ENCODE measurements around the gene SUMO3. TPM values are rescaled to one million over a fixed set of nuclear protein-coding genes. Genes with fewer than 3 reads are reported as not detected.

SUMO3 gene
- total and polyA plus RNA-seq, 2 of the 13 experiments (the other 11 are each of a cell fraction or from before 2014, with no cell fraction given): 51.4 to 92.4 TPM

- Histone ChIP-seq H4K20me1 (ENCODE audit: insufficient read depth, low read length) (peaks cover 9% of the 10 kb centered on the region; the same call in 1 of the 2 replicates), H3K4me3 (replicated peaks in 1 of 3; ENCODE audit: insufficient read depth in 1 of 3, low read depth in 2 of 3, low read length in 3 of 3) (no peak overlapping the region), H3K9me3 (ENCODE audit: low read length) (no peaks in the 10 kb centered on the region), H2AFZ (ENCODE audit: low read length) (no peak overlapping the region), H3K4me1 (ENCODE audit: insufficient read depth, low read length) (peaks cover 24% of the 10 kb centered on the region), H3K36me3 (replicated peaks in 1 of 2; ENCODE audit: control insufficient read depth in 1 of 2, insufficient read depth in 2 of 2, low read length in 2 of 2) (peaks cover 22 to 59% of the 10 kb centered on the region in 2 experiments), H3K27me3 (ENCODE audit: control insufficient read depth in 1 of 2, insufficient read depth in 2 of 2, low read length in 2 of 2) (no peaks in the 10 kb centered on the region), H3K79me2 (ENCODE audit: insufficient read depth, low read length) (peaks cover 62% of the 10 kb centered on the region), H3K4me2 (ENCODE audit: low read depth, low read length) (no peak overlapping the region), H3K9ac (ENCODE audit: insufficient read depth, low read depth, low read length) (no peak overlapping the region), H3K27ac (ENCODE audit: extremely low read length, insufficient read depth, low read length) (no peak overlapping the region)
- intact Hi-C loops (cut with micrococcal nuclease; ENCODE audit: unreplicated experiment) (no loop called here), in situ Hi-C loops (cut with HindIII; ENCODE audit: extremely low pct_ligation_motif_present, low pct_unique_long_range_greater_than_20kb) (no loop called here)
- no TSS peak for BruUV-seq (replicated peaks)
- DNase-seq (ENCODE audit: low spot score): no peak
- CTCF ChIA-PET (ENCODE audit: low intra/inter-chr PET ratio, low total read pairs): no interaction called here
- 96% methylated on average over 5 of the region's 14 CpGs for WGBS (ENCODE audit: low lambda C conversion rate)
- FAIRE-seq: no peak
- POLR2A ChIA-PET: interaction anchor here (0.9 kb wide), 1 partner anchor 11 kb away, joined by 3 read pairs; the partner anchor contains the start of gene UBE2G2
- ATAC-seq: no peak
- TF ChIP-seq ZNF691 (CRISPR knock-in tag; IDR thresholded peaks at IDR 0.05; ENCODE audit: borderline replicate concordance, low read depth) (no peak), POLR2AphosphoS5 (IDR thresholded peaks at IDR 0.05; ENCODE audit: low read depth, low read length) (no peak), ZNF350 (CRISPR knock-in tag; IDR thresholded peaks at IDR 0.05; ENCODE audit: borderline replicate concordance, low read depth) (no peak), ZNF430 (CRISPR knock-in tag; IDR thresholded peaks at IDR 0.05) (no peak), SIX1 (CRISPR knock-in tag; IDR thresholded peaks at IDR 0.05; ENCODE audit: borderline replicate concordance) (no peak), JDP2 (CRISPR knock-in tag; IDR thresholded peaks at IDR 0.05; ENCODE audit: borderline replicate concordance) (no peak), ZNF496 (CRISPR knock-in tag; IDR thresholded peaks at IDR 0.05; ENCODE audit: insufficient replicate concordance) (no peak), ETS1 (CRISPR knock-in tag; IDR thresholded peaks at IDR 0.05) (no peak), AGO1 (IDR thresholded peaks at IDR 0.05; ENCODE audit: low read depth, low read length, poor library complexity, severe bottlenecking) (no peak), ZEB1 (IDR thresholded peaks at IDR 0.05; ENCODE audit: insufficient replicate concordance, low read depth) (no peak), SRY (CRISPR knock-in tag; IDR thresholded peaks at IDR 0.05) (no peak)
- TF ChIP-seq, protein P1, sequence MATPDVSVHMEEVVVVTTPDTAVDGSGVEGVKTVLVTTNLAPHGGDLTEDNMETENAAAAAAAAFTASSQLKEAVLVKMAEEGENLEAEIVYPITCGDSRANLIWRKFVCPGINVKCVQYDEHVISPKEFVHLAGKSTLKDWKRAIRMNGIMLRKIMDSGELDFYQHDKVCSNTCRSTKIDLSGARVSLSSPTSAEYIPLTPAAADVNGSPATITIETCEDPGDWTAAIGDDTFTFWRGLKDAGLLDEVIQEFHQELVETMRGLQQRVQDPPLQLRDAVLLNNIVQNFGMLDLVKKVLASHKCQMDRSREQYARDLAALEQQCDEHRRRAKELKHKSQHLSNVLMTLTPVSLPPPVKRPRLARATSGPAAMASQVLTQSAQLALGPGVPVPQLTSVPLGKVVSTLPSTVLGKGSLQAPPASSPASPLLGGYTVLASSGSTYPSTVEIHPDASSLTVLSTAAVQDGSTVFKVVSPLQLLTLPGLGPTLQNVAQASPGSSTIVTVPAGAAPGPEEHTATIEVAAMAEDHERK (CRISPR knock-in tag; IDR thresholded peaks at IDR 0.05; ENCODE audit: low read depth): no peak
- TF ChIP-seq, protein P2, sequence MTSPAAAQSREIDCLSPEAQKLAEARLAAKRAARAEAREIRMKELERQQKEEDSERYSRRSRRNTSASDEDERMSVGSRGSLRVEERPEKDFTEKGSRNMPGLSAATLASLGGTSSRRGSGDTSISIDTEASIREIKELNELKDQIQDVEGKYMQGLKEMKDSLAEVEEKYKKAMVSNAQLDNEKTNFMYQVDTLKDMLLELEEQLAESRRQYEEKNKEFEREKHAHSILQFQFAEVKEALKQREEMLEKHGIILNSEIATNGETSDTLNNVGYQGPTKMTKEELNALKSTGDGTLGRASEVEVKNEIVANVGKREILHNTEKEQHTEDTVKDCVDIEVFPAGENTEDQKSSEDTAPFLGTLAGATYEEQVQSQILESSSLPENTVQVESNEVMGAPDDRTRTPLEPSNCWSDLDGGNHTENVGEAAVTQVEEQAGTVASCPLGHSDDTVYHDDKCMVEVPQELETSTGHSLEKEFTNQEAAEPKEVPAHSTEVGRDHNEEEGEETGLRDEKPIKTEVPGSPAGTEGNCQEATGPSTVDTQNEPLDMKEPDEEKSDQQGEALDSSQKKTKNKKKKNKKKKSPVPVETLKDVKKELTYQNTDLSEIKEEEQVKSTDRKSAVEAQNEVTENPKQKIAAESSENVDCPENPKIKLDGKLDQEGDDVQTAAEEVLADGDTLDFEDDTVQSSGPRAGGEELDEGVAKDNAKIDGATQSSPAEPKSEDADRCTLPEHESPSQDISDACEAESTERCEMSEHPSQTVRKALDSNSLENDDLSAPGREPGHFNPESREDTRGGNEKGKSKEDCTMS (CRISPR knock-in tag; conservative IDR thresholded peaks at IDR 0.05): no peak
- TF ChIP-seq, protein P3, sequence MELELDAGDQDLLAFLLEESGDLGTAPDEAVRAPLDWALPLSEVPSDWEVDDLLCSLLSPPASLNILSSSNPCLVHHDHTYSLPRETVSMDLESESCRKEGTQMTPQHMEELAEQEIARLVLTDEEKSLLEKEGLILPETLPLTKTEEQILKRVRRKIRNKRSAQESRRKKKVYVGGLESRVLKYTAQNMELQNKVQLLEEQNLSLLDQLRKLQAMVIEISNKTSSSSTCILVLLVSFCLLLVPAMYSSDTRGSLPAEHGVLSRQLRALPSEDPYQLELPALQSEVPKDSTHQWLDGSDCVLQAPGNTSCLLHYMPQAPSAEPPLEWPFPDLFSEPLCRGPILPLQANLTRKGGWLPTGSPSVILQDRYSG (CRISPR knock-in tag; IDR thresholded peaks at IDR 0.05): no peak
- TF ChIP-seq, protein P4, sequence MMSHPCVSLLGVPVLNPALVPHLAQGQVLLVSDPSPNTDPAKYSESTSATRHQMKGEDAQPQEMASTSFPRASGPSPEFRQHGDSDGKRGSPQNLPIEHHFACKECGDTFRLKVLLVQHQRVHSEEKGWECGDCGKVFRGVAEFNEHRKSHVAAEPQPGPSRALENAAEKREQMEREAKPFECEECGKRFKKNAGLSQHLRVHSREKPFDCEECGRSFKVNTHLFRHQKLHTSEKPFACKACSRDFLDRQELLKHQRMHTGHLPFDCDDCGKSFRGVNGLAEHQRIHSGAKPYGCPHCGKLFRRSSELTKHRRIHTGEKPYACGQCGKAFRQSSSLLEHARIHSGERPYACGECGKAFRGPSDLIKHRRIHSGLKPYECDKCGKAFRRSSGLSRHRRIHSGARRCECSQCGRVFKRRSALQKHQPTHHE (CRISPR knock-in tag; IDR thresholded peaks at IDR 0.05; ENCODE audit: borderline replicate concordance): no peak
These were observed 5.2 kb downstream of the SUMO3 start for GRCh38 chr21:44812640-44813039.
